ENCODE measurements around the gene CRELD1. TPM values are rescaled to one million over a fixed set of nuclear protein-coding genes. Genes with fewer than 3 reads are reported as not detected.

CRELD1 gene
- total RNA-seq, 4 donors from 2014 or later, result 7.1 to 36.8 (median 18.9) TPM

DNA sequence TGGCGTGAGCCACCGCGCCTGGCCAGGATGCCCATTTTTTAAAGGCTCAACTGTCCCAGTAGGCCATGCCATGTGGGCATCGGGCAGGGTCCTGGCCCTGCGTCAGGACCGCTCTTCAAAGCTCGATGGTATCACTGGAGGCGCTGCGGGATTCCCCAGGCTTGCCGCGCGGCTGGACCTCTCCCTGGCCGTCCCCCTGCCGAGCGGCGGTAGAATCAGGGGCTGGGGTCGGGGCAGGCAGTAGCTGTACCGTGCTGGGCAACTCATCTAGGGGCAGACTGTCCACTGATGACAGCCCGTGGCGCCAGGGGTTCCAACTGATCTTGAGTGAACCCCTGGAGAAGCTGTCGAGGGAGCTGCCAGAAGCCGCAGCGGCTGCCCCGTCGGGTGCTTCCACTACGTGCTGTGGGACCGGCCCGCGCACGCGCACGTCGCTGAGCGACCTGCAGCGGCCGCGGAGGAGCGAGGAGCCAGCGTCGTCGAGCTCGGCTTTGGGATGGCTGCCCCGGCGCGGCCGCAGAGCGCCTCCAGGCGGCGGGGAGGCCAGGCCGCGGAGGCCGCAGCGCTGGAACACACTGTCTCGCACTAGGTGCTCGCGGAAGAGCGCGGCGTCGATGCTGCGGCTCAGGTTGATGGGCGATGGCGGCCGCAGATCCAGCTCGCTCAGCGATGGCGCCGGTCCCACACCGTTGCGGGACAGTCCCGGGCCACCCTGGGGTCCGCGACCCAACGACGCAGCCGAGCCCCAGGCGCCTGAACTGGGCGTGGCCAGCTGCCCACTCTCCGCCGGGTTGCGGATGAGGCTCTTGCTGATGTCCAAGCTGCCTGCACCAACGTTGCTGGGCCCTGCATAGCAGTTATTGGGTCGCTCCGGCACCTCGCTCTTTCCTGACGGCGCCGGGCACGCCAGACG lies 12.7 kb downstream of the CRELD1 start:
- WGBS, 2 donors (ENCODE audit: low coverage in 1 of 2), result 14% methylated on average over 69 of the region's 90 CpGs; no CpG with 5 or more reads in 1 of the 2 donors
- intact Hi-C loops (cut with DNase I; ENCODE audit: low total_unique reads), result loop anchor here (1.0 to 10.0 kb wide), 2 partner anchors 78 to 84 kb away; partner anchors contain the start of gene FANCD2
- in situ Hi-C loops (cut with MboI; ENCODE audit: low pct_ligation_motif_present in 1 of 4, low pct_unique_long_range_greater_than_20kb in 1 of 4, low sequenced_read_pairs in 3 of 4), result no loop called here

DNA sequence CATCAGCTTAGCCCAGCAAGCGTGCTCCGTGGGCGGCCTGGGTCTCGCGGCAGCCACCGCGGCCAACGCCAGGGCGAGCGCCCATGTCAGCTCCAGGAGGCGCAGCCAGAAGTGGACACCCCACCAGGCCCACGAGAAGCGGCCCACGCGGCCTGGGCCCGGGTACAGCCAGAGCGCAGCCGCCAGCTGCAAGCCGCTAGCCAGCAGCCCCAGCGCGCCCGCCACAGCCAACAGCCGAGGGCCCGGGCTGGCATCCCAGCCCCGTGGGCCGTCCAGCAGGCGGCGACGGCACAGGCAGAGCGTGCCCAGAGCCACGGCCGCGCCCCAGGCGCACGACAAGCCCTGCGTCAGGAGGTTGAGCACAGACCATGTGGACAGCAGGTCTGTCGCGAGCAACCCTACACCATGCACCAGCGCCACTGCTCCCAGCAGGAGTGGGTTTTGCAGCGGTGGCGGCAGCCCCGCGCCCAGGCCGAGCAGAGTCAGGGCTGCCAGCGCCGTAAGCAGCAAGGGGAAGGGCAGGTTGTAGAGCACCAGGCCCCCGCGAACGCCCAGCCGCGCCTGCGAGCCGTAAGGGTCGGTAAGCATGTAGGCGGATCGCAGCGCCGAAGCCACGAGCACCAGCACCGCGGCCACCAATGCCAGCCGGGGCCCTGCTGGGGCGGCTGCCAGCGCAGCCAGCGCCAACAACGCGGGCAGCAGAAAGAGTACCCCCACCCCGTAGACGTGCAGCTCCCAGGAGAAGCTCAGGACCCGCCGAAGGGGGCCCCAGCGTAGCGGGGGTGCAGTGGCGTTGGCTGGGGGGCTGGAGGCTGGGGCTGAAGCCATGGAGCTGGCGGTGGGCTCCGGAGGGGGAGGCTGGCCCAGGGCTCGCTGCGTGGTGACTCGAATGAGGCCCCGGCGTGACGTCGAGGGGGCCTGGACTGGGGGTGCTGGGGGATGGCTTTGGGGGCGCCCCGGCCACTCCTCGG lies 13.7 kb downstream of the CRELD1 start:
- peak; percentile 80 for DNase-seq
- Histone ChIP-seq H3K27ac (peak overlapping the region; percentile 74 to 94 (median 90)), H3K36me3 (no peaks in the 10 kb centered on the region), H3K4me3 (peak overlapping the region; percentile 39 to 58 (median 57)), H3K4me1 (peaks cover 9 to 31% (median 21%) of the 10 kb centered on the region in 4 donors), H3K9me3 (no peaks in the 10 kb centered on the region), H3K27me3 (no peaks in the 10 kb centered on the region)
- WGBS, 2 donors (ENCODE audit: low coverage in 1 of 2), result 40% methylated on average over 72 of the region's 86 CpGs; no CpG with 5 or more reads in 1 of the 2 donors
- in situ Hi-C loops (cut with MboI; ENCODE audit: low pct_ligation_motif_present in 1 of 4, low pct_unique_long_range_greater_than_20kb in 1 of 4, low sequenced_read_pairs in 3 of 4) (no loop called here), intact Hi-C loops (cut with DNase I; ENCODE audit: low total_unique reads) (loop anchor here (1.0 to 10.0 kb wide), 2 partner anchors 77 to 85 kb away; partner anchors contain the start of gene FANCD2)
- peak; percentile 25 to 55 (median 47) for TF ChIP-seq POLR2AphosphoS5 (IDR thresholded peaks at IDR 0.05)
- no peak for TF ChIP-seq POLR2A (IDR thresholded peaks at IDR 0.05)
- TF ChIP-seq, protein P1, sequence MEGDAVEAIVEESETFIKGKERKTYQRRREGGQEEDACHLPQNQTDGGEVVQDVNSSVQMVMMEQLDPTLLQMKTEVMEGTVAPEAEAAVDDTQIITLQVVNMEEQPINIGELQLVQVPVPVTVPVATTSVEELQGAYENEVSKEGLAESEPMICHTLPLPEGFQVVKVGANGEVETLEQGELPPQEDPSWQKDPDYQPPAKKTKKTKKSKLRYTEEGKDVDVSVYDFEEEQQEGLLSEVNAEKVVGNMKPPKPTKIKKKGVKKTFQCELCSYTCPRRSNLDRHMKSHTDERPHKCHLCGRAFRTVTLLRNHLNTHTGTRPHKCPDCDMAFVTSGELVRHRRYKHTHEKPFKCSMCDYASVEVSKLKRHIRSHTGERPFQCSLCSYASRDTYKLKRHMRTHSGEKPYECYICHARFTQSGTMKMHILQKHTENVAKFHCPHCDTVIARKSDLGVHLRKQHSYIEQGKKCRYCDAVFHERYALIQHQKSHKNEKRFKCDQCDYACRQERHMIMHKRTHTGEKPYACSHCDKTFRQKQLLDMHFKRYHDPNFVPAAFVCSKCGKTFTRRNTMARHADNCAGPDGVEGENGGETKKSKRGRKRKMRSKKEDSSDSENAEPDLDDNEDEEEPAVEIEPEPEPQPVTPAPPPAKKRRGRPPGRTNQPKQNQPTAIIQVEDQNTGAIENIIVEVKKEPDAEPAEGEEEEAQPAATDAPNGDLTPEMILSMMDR (IDR thresholded peaks at IDR 0.05), result peak; percentile 29 to 78 (median 53)

More for the DNA sequence above, 12.7 kb downstream of the CRELD1 start:
- Histone ChIP-seq H3K9me3 (no peaks in the 10 kb centered on the region), H3K27ac (peak overlapping the region; percentile 74 to 94 (median 90)), H3K36me3 (no peaks in the 10 kb centered on the region), H3K27me3 (no peaks in the 10 kb centered on the region), H3K4me3 (peak overlapping the region; percentile 39 to 58 (median 57)), H3K4me1 (peaks cover 3 to 22% (median 13%) of the 10 kb centered on the region in 4 donors)
- DNase-seq, result peak; percentile 91
- TF ChIP-seq POLR2A (IDR thresholded peaks at IDR 0.05), result peak; percentile 64
- TF ChIP-seq POLR2AphosphoS5 (IDR thresholded peaks at IDR 0.05), result peak; percentile 53 to 80 (median 78)
- TF ChIP-seq, protein P1 (IDR thresholded peaks at IDR 0.05), result peak; percentile 41 to 83 (median 69)
- no peak for TF ChIP-seq EP300 (IDR thresholded peaks at IDR 0.05; ENCODE audit: low read depth)

DNA sequence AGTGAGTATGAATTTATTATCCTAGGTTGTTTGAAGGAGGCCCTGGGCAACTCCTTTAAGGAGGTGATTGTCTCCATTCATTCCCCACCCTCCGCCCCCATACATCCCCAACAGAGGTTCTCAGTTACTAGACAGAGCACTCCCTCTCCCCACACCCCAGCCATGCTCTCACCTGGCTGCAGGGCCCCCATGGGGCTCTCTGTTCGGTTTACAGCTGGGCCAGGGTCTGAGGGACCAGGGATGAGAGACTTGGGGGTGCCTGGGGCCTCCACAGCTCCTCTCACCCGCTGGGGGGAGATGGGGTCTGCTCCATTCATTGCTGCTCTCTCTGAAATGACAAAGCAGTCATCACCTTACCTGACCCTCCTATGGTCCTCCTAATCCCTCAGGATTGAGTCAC lies 15.0 kb downstream of the CRELD1 start:
- 85% methylated on average over 2 of the region's 3 CpGs; no CpG with 5 or more reads in 1 of the 2 donors for WGBS, 2 donors (ENCODE audit: low coverage in 1 of 2)
- TF ChIP-seq POLR2A (IDR thresholded peaks at IDR 0.05), result no peak
- TF ChIP-seq, protein P1 (IDR thresholded peaks at IDR 0.05), result no peak
- no peak for TF ChIP-seq POLR2AphosphoS5 (IDR thresholded peaks at IDR 0.05)
- TF ChIP-seq EP300 (IDR thresholded peaks at IDR 0.05; ENCODE audit: low read depth), result no peak
- DNase-seq, result no peak
- Histone ChIP-seq H3K27me3 (no peaks in the 10 kb centered on the region), H3K4me1 (peaks cover 9 to 33% (median 21%) of the 10 kb centered on the region in 4 donors), H3K27ac (no peak overlapping the region), H3K4me3 (no peak overlapping the region), H3K36me3 (no peaks in the 10 kb centered on the region), H3K9me3 (no peaks in the 10 kb centered on the region)
- intact Hi-C loops (cut with DNase I; ENCODE audit: low total_unique reads) (loop anchor here (10.0 kb wide), 1 partner anchor 76 kb away; the partner anchor contains the start of gene FANCD2), in situ Hi-C loops (cut with MboI; ENCODE audit: low pct_ligation_motif_present in 1 of 4, low pct_unique_long_range_greater_than_20kb in 1 of 4, low sequenced_read_pairs in 3 of 4) (no loop called here)

Data from transverse colon (tissue), 4 donors.